ENCODE results near the gene COPB2.

- TF ChIP-seq ZNF610 (tag by site-specific recombination; IDR thresholded peaks at IDR 0.05; ENCODE audit: borderline replicate concordance) (no peak), CTCF (tag by site-specific recombination; IDR thresholded peaks at IDR 0.05) (no peak), OSR2 (tag by site-specific recombination; IDR thresholded peaks at IDR 0.05) (no peak), REST (tag by site-specific recombination; IDR thresholded peaks at IDR 0.05) (no peak)
These were observed 75.5 kb downstream of the COPB2 start for GRCh38 chr3:139313921-139314320.

Measured in HEK293 (cell line).